Vagina (tissue), 2 donors: Measurements from ENCODE around the gene FOCAD. TPM values are rescaled to one million over a fixed set of nuclear protein-coding genes. Genes with fewer than 3 reads are reported as not detected.

ENCODE experiments used
- DNase-seq, 2 donors: peaks; one replicate each; pipeline ENCODE4 v3.0.0-alpha.2; 2017; ENCODE audit errors: extremely low spot score in 2 of 2
- H3K27ac ChIP-seq: fragments of 200-600 bp; sonication (generic); one replicate; pipeline ENCODE4 v1.5.1; 2019
- H3K27me3 ChIP-seq: fragments of 200-600 bp; sonication (generic); one replicate; pipeline ENCODE4 v1.5.1; 2019
- H3K36me3 ChIP-seq, 2 donors: fragments of 200-600 bp; sonication (generic); one replicate each; pipeline ENCODE4 v1.5.1; 2017 to 2019
- H3K4me1 ChIP-seq: fragments of 200-600 bp; sonication (generic); one replicate; pipeline ENCODE4 v1.5.1; 2019
- H3K4me3 ChIP-seq, 2 donors: fragments of 200-600 bp; sonication (generic); 1 replicate in 1 of 2; 2 replicates in 1 of 2; pipeline ENCODE4 v1.5.1; 2016 to 2019
- H3K9me3 ChIP-seq: fragments of 200-600 bp; sonication (generic); one replicate; pipeline ENCODE4 v1.5.1; 2019
- CTCF ChIP-seq, 3 experiments: fragments of 450-650 bp in 2 of 3; fragments of 200-600 bp in 1 of 3; sonication (generic) in 1 of 3; IDR thresholded peaks; one replicate each; pipeline ENCODE4 v1.5.1; 2017 to 2019; ENCODE audit warnings: antibody characterized with exemption in 3 of 3, mild to moderate bottlenecking in 2 of 3, moderate library complexity in 2 of 3
- POLR2A ChIP-seq, 2 donors: fragments of 450-650 bp; IDR thresholded peaks; one replicate each; pipeline ENCODE4 v1.6.1; 2017; ENCODE audit warnings: antibody characterized with exemption in 2 of 2, mild to moderate bottlenecking in 2 of 2, moderate library complexity in 2 of 2
- POLR2AphosphoS5 ChIP-seq, 2 donors: sonication (generic); formaldehyde crosslinking; IDR thresholded peaks; one replicate each; pipeline ENCODE4 v1.9.0; 2017; ENCODE audit warnings: antibody characterized with exemption in 2 of 2, mild to moderate bottlenecking in 2 of 2, low read depth in 1 of 2; ENCODE audit not compliant: insufficient read depth in 1 of 2
- intact Hi-C: fragments of 100-400 bp; cut with DNase I; formaldehyde crosslinking; loops from one replicate; pipeline ENCODE4 v1.15.1; 2023
- total RNA-seq: library from RNA; depleted of rRNA; stranded (reverse); fragments of >200 nt; gene quantifications from one replicate; pipeline ENCODE4 v1.2.3, GENCODE V29; 2016

FOCAD gene
- total RNA-seq, 1 donor from 2014 or later: 39.8 TPM

DNA sequence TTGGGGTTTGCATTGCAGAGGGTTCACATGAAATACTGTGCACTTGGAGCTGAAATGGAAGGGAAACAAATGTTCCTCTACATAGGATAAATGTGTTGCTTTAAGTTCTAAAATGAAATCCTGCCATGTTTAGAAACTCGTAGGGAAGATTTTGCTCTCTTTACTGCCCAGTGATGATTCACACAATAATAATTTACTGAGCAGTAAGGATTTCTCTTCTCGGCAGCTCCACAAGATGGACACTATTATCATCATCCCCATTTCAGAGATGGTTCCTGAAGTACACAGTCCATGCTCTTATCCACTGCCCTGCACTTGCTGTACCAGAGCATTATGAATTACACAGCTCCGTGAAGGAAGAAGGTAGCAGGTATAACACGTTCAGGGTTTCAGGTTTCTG lies 343.2 kb downstream of the FOCAD start:
- no peaks in the 10 kb centered on the region for H3K9me3 ChIP-seq
- no peak overlapping the region for H3K27ac ChIP-seq
- H3K36me3 ChIP-seq: peaks cover 0 to 6% of the 10 kb centered on the region in 2 donors
- intact Hi-C loops: no loop called here
- no peak for DNase-seq
- no peak for TF ChIP-seq CTCF (IDR thresholded peaks at IDR 0.05)
- no peak for TF ChIP-seq POLR2AphosphoS5 (IDR thresholded peaks at IDR 0.05; ENCODE audit: insufficient read depth in 1 of 2, low read depth in 1 of 2)
- no peak for TF ChIP-seq POLR2A (IDR thresholded peaks at IDR 0.05)
- H3K4me1 ChIP-seq: peaks cover 16% of the 10 kb centered on the region
- no peak overlapping the region for H3K4me3 ChIP-seq
- H3K27me3 ChIP-seq: no peaks in the 10 kb centered on the region

DNA sequence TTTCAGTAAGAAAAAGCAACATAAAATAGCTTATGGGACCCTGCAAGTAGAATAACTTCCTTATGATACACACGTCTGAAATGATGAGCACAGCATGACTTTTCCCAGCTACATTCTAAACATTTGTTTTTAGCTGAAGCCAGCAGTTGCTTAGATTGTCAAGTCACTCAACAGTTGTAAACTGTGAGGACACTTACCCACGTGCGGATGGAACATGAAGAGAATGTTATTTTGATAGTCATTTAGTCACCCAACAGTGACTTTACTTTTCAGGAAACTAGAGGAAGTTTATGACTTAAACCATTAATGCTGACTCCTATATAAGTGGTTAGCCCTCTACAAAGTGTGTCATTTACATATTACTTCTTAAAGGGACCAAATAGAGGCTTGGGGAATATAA lies 344.4 kb downstream of the FOCAD start:
- intact Hi-C loops: no loop called here
- no peak overlapping the region for H3K27ac ChIP-seq

DNA sequence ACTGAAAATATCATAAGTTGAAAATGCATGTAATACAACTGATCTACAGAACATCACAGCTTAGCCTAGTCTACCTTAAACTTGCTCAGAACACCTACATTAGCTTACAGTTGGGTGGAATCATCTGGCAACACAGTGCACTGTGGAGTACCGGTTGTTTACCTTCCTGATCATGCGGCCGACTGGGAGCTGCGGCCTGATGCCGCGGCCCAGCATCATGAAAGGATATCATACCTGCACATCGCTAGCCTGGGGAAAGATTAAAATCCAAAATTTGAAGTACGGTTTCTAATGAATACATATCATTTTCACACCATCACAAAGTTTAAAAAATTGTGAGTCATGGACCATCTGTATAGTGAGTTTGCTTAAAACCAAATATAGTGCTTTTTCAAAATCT lies 345.6 kb downstream of the FOCAD start:
- H3K4me1 ChIP-seq: peaks cover 16% of the 10 kb centered on the region
- H3K27ac ChIP-seq: no peak overlapping the region
- intact Hi-C loops: no loop called here

More for the DNA sequence above, 344.4 kb downstream of the FOCAD start:
- Histone ChIP-seq H3K27me3 (no peaks in the 10 kb centered on the region), H3K9me3 (no peaks in the 10 kb centered on the region), H3K4me3 (no peak overlapping the region), H3K36me3 (peaks cover 0 to 6% of the 10 kb centered on the region in 2 donors), H3K4me1 (peaks cover 16% of the 10 kb centered on the region)
- DNase-seq: no peak
- TF ChIP-seq CTCF (IDR thresholded peaks at IDR 0.05) (no peak), POLR2A (IDR thresholded peaks at IDR 0.05) (no peak)

GRCh38 chr9:21030389-21031035 lies 346.5 kb downstream of the FOCAD start:
- Histone ChIP-seq H3K27ac (peak overlapping the region; percentile 84), H3K27me3 (no peaks in the 10 kb centered on the region), H3K9me3 (no peaks in the 10 kb centered on the region), H3K4me3 (peak overlapping the region; percentile 52 to 68), H3K4me1 (peaks cover 16% of the 10 kb centered on the region), H3K36me3 (no peaks in the 10 kb centered on the region)
- TF ChIP-seq POLR2A (IDR thresholded peaks at IDR 0.05): no peak
- no peak for TF ChIP-seq CTCF (IDR thresholded peaks at IDR 0.05)
- TF ChIP-seq POLR2AphosphoS5 (IDR thresholded peaks at IDR 0.05; ENCODE audit: insufficient read depth in 1 of 2, low read depth in 1 of 2): no peak
- intact Hi-C loops: no loop called here
- DNase-seq: no peak

More for the DNA sequence above, 345.6 kb downstream of the FOCAD start:
- Histone ChIP-seq H3K27me3 (no peaks in the 10 kb centered on the region), H3K36me3 (peaks cover 0 to 2% of the 10 kb centered on the region in 2 donors), H3K9me3 (no peaks in the 10 kb centered on the region), H3K4me3 (no peak overlapping the region)
- no peak for DNase-seq
- no peak for TF ChIP-seq POLR2AphosphoS5 (IDR thresholded peaks at IDR 0.05; ENCODE audit: insufficient read depth in 1 of 2, low read depth in 1 of 2)
- TF ChIP-seq POLR2A (IDR thresholded peaks at IDR 0.05): no peak
- no peak for TF ChIP-seq CTCF (IDR thresholded peaks at IDR 0.05)

- H3K36me3 ChIP-seq: no peaks in the 10 kb centered on the region
- no peak for DNase-seq
- intact Hi-C loops: no loop called here
- peak within 1 kb of the TSS; percentile 84 for H3K27ac ChIP-seq
- peaks cover 16% of the 10 kb centered on the region for H3K4me1 ChIP-seq
- TF ChIP-seq POLR2A (IDR thresholded peaks at IDR 0.05): no peak
- TF ChIP-seq POLR2AphosphoS5 (IDR thresholded peaks at IDR 0.05; ENCODE audit: insufficient read depth in 1 of 2, low read depth in 1 of 2): peak in 1 of 2 donors; percentile 29
- H3K27me3 ChIP-seq: no peaks in the 10 kb centered on the region
- H3K4me3 ChIP-seq: peak within 1 kb of the TSS; percentile 52 to 68
- H3K9me3 ChIP-seq: no peaks in the 10 kb centered on the region
Observed at GRCh38 chr9:21031091-21031807, 347.2 kb downstream of the FOCAD start, which contains the start of gene HACD4. TSS of gene HACD4 (minus strand) at chr9:21031640. CDS start at chr9:21031590, 50 bp downstream.
